Common myeloid progenitor, CD34-positive (primary cell): Measurements from ENCODE around the gene INPP5J.
A peak's percentile ranks its signal among the peaks of the same experiment; 100 is the strongest.
"Not testable (repeated sequence)": the region's sequence is repeated elsewhere in the genome, so short reads cannot be mapped to it uniquely, and the experiment has no call there.

Experiments used
- CTCF ChIA-PET: fragments of 350-600 bp; sonication (Branson Sonifier 250); formaldehyde crosslinking; loops from one replicate; lab custom pipeline; 2021; ENCODE audit warnings: antibody characterized with exemption; lab: Charles Lee
- POLR2A ChIA-PET: fragments of 350-600 bp; sonication (Branson Sonifier 250); formaldehyde crosslinking; loops from one replicate; lab custom pipeline; 2021; ENCODE audit warnings: antibody characterized with exemption; lab: Charles Lee
- DNase-seq, 3 donors: peaks; one replicate each; pipeline versions ENCODE4 v3.0.0 to v3.0.0-alpha.2; 2013
- H3K27ac ChIP-seq, 2 experiments: 1 replicate in 1 of 2; 2 replicates in 1 of 2; pipeline ENCODE4 v1.7.0; 2013; ENCODE audit warnings: inconsistent platforms in 2 of 2, low read length in 2 of 2, mild to moderate bottlenecking in 2 of 2, low read depth in 1 of 2, moderate library complexity in 1 of 2; ENCODE audit not compliant: severe bottlenecking in 2 of 2, insufficient read depth in 1 of 2, poor library complexity in 1 of 2
- H3K27me3 ChIP-seq, 5 experiments: replicated peaks in 2 of 5; 1 replicate in 3 of 5; 2 replicates in 2 of 5; pipeline versions ENCODE4 v1.6.1 to v1.7.0; 2013; ENCODE audit warnings: low read length in 4 of 5, mild to moderate bottlenecking in 2 of 5, moderate library complexity in 2 of 5, inconsistent platforms in 1 of 5; ENCODE audit not compliant: insufficient read depth in 5 of 5, control insufficient read depth in 4 of 5
- H3K36me3 ChIP-seq, 4 experiments: 1 replicate in 2 of 4; 2 replicates in 2 of 4; pipeline versions ENCODE4 v1.6.1 to v1.7.0; 2013; ENCODE audit warnings: low read length in 3 of 4, control low read depth in 1 of 4, mild to moderate bottlenecking in 1 of 4; ENCODE audit not compliant: control insufficient read depth in 4 of 4, insufficient read depth in 4 of 4
- H3K4me1 ChIP-seq, 4 experiments: 1 replicate in 3 of 4; 2 replicates in 1 of 4; pipeline versions ENCODE4 v1.6.1 to v1.7.1; 2013; ENCODE audit warnings: low read length in 3 of 4, mild to moderate bottlenecking in 3 of 4, control low read depth in 1 of 4, inconsistent platforms in 1 of 4, moderate library complexity in 1 of 4; ENCODE audit not compliant: control insufficient read depth in 4 of 4, insufficient read depth in 4 of 4; ENCODE audit errors: control extremely low read depth in 1 of 4
- H3K4me3 ChIP-seq, 7 experiments: 1 replicate in 4 of 7; 2 replicates in 3 of 7; pipeline versions ENCODE4 v1.5.1 to v1.7.0; 2013; ENCODE audit warnings: mild to moderate bottlenecking in 7 of 7, low read length in 6 of 7, moderate library complexity in 6 of 7, inconsistent platforms in 2 of 7, low read depth in 2 of 7, control low read depth in 1 of 7; ENCODE audit not compliant: insufficient read depth in 4 of 7, control insufficient read depth in 1 of 7; ENCODE audit errors: extremely low read depth in 1 of 7
- H3K9me3 ChIP-seq, 5 experiments: 1 replicate in 4 of 5; 2 replicates in 1 of 5; pipeline versions ENCODE4 v1.6.1 to v1.7.1; 2013; ENCODE audit warnings: low read length in 4 of 5, mild to moderate bottlenecking in 2 of 5, inconsistent platforms in 1 of 5, low read depth in 1 of 5, moderate library complexity in 1 of 5; ENCODE audit not compliant: control insufficient read depth in 4 of 5, insufficient read depth in 2 of 5; ENCODE audit errors: control extremely low read depth in 1 of 5
- WGBS: methylation state at CpG from one replicate; pipeline ENCODE4 v1.1.5; 2013; ENCODE audit not compliant: insufficient coverage; 5-methylcytosine and 5-hydroxymethylcytosine counted together

INPP5J gene

GRCh38 chr22:31155422-31155821 is 32.7 kb downstream of the INPP5J start:
- ChIA-PET CTCF (no interaction called here), POLR2A (no interaction called here)
- Histone ChIP-seq H3K4me3 (no peak overlapping the region), H3K4me1 (peaks cover under 1 to 5% (median 2%) of the 10 kb centered on the region in 4 experiments), H3K27ac (no peak overlapping the region), H3K9me3 (no peaks in the 10 kb centered on the region), H3K36me3 (no peaks in the 10 kb centered on the region), H3K27me3 (no peaks in the 10 kb centered on the region)
- no peak for DNase-seq
- WGBS = 46% methylated on average over 2 of the region's 3 CpGs

GRCh38 chr22:31160328-31160978 is 37.7 kb downstream of the INPP5J start:
- H3K4me1 ChIP-seq = peaks cover 14 to 32% (median 19%) of the 10 kb centered on the region in 4 experiments
- peak overlapping the region; percentile 25 to 82 for H3K27ac ChIP-seq
- peak in 1 of 3 donors; percentile 15 for DNase-seq
- ChIA-PET CTCF (interaction anchor here (0.7 to 1.9 kb wide), 6 partner anchors 14 to 130 kb away, joined by 3 to 7 read pairs (median 4); no protein-coding TSS in a partner anchor), POLR2A (interaction anchor here (0.6 to 1.4 kb wide), 4 partner anchors 8 to 53 kb away, joined by 3 to 4 read pairs (median 4); no protein-coding TSS in a partner anchor)
- WGBS = 5% methylated on average over 32 of the region's 32 CpGs
- no peaks in the 10 kb centered on the region for H3K27me3 ChIP-seq
- no peaks in the 10 kb centered on the region for H3K9me3 ChIP-seq
- H3K4me3 ChIP-seq = peak overlapping the region; percentile 79 to 97 (median 85)
- H3K36me3 ChIP-seq = peaks cover 1 to 3% (median 3%) of the 10 kb centered on the region in 4 experiments

- Histone ChIP-seq H3K4me1 (peaks cover 14 to 32% (median 19%) of the 10 kb centered on the region in 4 experiments), H3K9me3 (no peaks in the 10 kb centered on the region), H3K27me3 (no peaks in the 10 kb centered on the region), H3K4me3 (peak overlapping the region in 3 of 7 experiments; percentile 53 to 97 (median 96)), H3K27ac (no peak overlapping the region), H3K36me3 (peaks cover 3 to 8% (median 6%) of the 10 kb centered on the region in 4 experiments)
- DNase-seq = no peak
- CTCF ChIA-PET = interaction anchor here (0.6 to 1.5 kb wide), 6 partner anchors 10 to 1772 kb away, joined by 3 to 8 read pairs (median 3); no protein-coding TSS in a partner anchor
- POLR2A ChIA-PET = interaction anchor here (0.6 kb wide), 1 partner anchor 43 kb away, joined by 4 read pairs; no protein-coding TSS in a partner anchor
These were observed 38.6 kb downstream of the INPP5J start for GRCh38 chr22:31161386-31161785.

- CTCF ChIA-PET = interaction anchor here (0.6 to 1.4 kb wide), 5 partner anchors 11 to 600 kb away, joined by 3 to 8 read pairs (median 4); no protein-coding TSS in a partner anchor
- DNase-seq = peak; percentile 27 to 57 (median 44)
These were observed 39.4 kb downstream of the INPP5J start for GRCh38 chr22:31162015-31162765.

GRCh38 chr22:31170971-31171370 is 48.2 kb downstream of the INPP5J start:
- CTCF ChIA-PET = interaction anchor here (0.9 to 2.1 kb wide), 2 partner anchors 9 to 60 kb away, joined by 4 to 6 read pairs; no protein-coding TSS in a partner anchor
- POLR2A ChIA-PET = no interaction called here
- WGBS = no CpG with 5 or more reads among the region's 4 CpGs
- H3K4me1 ChIP-seq = no peaks in the 10 kb centered on the region
- no peaks in the 10 kb centered on the region for H3K9me3 ChIP-seq
- no peaks in the 10 kb centered on the region for H3K27me3 ChIP-seq
- H3K36me3 ChIP-seq = peaks cover 3 to 7% (median 4%) of the 10 kb centered on the region in 4 experiments
- no peak overlapping the region for H3K4me3 ChIP-seq
- no peak for DNase-seq
- H3K27ac ChIP-seq = no peak overlapping the region

More at GRCh38 chr22:31162015-31162765, 39.4 kb downstream of the INPP5J start:
- Histone ChIP-seq H3K4me1 (peaks cover 14 to 32% (median 19%) of the 10 kb centered on the region in 4 experiments), H3K27ac (no peak overlapping the region), H3K36me3 (peaks cover 3 to 10% (median 7%) of the 10 kb centered on the region in 4 experiments), H3K9me3 (no peaks in the 10 kb centered on the region), H3K4me3 (peak overlapping the region in 3 of 7 experiments; percentile 8 to 53 (median 39)), H3K27me3 (no peaks in the 10 kb centered on the region)
- 17% methylated on average over 2 of the region's 5 CpGs for WGBS
- POLR2A ChIA-PET = interaction anchor here (0.6 kb wide), 1 partner anchor 62 kb away, joined by 3 read pairs; no protein-coding TSS in a partner anchor

- H3K4me3 ChIP-seq, DNase-seq, H3K9me3 ChIP-seq, CTCF ChIA-PET, H3K27ac ChIP-seq, POLR2A ChIA-PET, H3K36me3 ChIP-seq, H3K4me1 ChIP-seq, H3K27me3 ChIP-seq: not testable (repeated sequence)
- no CpG with 5 or more reads among the region's 9 CpGs for WGBS
These were observed 49.0 kb downstream of the INPP5J start for GRCh38 chr22:31171734-31172133.
